ENCODE measurements around the gene GREB1L. TPM values are rescaled to one million over a fixed set of nuclear protein-coding genes. Genes with fewer than 3 reads are reported as not detected.
A peak's percentile ranks its signal among the peaks of the same experiment; 100 is the strongest.

Gene GREB1L
- polyA plus RNA-seq, 1 donor from 2014 or later = 23.3 TPM

DNA sequence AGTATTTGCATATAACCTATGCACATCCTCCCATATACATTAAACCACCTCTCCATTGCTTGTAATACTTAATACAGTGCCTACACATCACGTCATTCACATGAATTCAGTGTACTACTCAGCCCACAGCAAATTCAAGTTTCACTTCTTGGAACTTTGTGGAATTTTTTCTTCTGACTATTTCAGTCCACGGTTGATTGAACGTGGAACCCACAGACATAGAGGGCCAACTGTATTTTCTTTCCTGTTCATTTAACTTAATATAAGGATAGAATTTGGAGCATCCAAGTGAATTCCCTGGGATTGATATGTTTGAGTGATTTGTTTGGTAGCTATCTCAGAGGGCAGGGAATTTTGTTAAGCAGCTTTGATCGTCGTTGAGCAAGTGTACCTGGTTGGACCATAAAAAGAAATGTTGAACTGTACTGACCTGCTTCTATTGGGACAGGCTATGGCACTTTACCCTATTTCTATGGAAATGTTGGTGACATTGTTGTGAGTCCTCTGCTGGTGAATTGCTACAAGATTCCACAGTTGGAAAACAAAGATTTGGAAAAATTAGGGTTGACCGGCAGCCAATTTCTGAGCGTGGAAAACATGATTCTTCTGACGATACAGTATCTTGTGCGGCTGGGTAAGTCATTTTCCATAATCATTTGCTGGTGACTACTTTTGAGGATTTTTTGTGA, 201.9 kb downstream of the GREB1L start:
- no peaks in the 10 kb centered on the region for H3K79me2 ChIP-seq (replicated peaks; ENCODE audit: insufficient read depth, low read length)
- H3K36me3 ChIP-seq (ENCODE audit: insufficient read depth, low read length) = no peaks in the 10 kb centered on the region
- H3F3A ChIP-seq (ENCODE audit: insufficient read depth, low read length, poor library complexity, severe bottlenecking) = no peaks in the 10 kb centered on the region
- no peak overlapping the region for H3K4me2 ChIP-seq (ENCODE audit: low read length)
- TF ChIP-seq TAF1 (IDR thresholded peaks at IDR 0.05; ENCODE audit: low read depth) (no peak), EP300 (conservative IDR thresholded peaks at IDR 0.05; ENCODE audit: poor library complexity, severe bottlenecking) (no peak), EZH2 (IDR thresholded peaks at IDR 0.05; ENCODE audit: borderline replicate concordance, insufficient read depth, low read length, poor library complexity, severe bottlenecking) (no peak), SMC3 (conservative IDR thresholded peaks at IDR 0.05; ENCODE audit: poor library complexity) (no peak), RAD21 (conservative IDR thresholded peaks at IDR 0.05) (no peak), MXI1 (conservative IDR thresholded peaks at IDR 0.05; ENCODE audit: poor library complexity, severe bottlenecking) (no peak), POLR2AphosphoS5 (IDR thresholded peaks at IDR 0.05) (no peak)
- TF ChIP-seq, protein P1, sequence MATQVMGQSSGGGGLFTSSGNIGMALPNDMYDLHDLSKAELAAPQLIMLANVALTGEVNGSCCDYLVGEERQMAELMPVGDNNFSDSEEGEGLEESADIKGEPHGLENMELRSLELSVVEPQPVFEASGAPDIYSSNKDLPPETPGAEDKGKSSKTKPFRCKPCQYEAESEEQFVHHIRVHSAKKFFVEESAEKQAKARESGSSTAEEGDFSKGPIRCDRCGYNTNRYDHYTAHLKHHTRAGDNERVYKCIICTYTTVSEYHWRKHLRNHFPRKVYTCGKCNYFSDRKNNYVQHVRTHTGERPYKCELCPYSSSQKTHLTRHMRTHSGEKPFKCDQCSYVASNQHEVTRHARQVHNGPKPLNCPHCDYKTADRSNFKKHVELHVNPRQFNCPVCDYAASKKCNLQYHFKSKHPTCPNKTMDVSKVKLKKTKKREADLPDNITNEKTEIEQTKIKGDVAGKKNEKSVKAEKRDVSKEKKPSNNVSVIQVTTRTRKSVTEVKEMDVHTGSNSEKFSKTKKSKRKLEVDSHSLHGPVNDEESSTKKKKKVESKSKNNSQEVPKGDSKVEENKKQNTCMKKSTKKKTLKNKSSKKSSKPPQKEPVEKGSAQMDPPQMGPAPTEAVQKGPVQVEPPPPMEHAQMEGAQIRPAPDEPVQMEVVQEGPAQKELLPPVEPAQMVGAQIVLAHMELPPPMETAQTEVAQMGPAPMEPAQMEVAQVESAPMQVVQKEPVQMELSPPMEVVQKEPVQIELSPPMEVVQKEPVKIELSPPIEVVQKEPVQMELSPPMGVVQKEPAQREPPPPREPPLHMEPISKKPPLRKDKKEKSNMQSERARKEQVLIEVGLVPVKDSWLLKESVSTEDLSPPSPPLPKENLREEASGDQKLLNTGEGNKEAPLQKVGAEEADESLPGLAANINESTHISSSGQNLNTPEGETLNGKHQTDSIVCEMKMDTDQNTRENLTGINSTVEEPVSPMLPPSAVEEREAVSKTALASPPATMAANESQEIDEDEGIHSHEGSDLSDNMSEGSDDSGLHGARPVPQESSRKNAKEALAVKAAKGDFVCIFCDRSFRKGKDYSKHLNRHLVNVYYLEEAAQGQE (IDR thresholded peaks at IDR 0.05; ENCODE audit: borderline replicate concordance) = no peak
- TF ChIP-seq, protein P2, sequence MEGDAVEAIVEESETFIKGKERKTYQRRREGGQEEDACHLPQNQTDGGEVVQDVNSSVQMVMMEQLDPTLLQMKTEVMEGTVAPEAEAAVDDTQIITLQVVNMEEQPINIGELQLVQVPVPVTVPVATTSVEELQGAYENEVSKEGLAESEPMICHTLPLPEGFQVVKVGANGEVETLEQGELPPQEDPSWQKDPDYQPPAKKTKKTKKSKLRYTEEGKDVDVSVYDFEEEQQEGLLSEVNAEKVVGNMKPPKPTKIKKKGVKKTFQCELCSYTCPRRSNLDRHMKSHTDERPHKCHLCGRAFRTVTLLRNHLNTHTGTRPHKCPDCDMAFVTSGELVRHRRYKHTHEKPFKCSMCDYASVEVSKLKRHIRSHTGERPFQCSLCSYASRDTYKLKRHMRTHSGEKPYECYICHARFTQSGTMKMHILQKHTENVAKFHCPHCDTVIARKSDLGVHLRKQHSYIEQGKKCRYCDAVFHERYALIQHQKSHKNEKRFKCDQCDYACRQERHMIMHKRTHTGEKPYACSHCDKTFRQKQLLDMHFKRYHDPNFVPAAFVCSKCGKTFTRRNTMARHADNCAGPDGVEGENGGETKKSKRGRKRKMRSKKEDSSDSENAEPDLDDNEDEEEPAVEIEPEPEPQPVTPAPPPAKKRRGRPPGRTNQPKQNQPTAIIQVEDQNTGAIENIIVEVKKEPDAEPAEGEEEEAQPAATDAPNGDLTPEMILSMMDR (IDR thresholded peaks at IDR 0.05; ENCODE audit: poor library complexity, severe bottlenecking) = no peak
- H3K9me3 ChIP-seq (ENCODE audit: low read length) = no peaks in the 10 kb centered on the region
- H3K4me3 ChIP-seq (ENCODE audit: low read length) = no peak overlapping the region
- no peak overlapping the region for H3K27ac ChIP-seq (ENCODE audit: low read length)
- H2AFZ ChIP-seq (ENCODE audit: low read depth, low read length) = no peak overlapping the region
- H3K9me2 ChIP-seq (ENCODE audit: insufficient read depth, low read length) = no peaks in the 10 kb centered on the region
- H3K27me3 ChIP-seq (ENCODE audit: insufficient read depth, low read depth, low read length) = no peaks in the 10 kb centered on the region
- no peaks in the 10 kb centered on the region for H4K20me1 ChIP-seq (ENCODE audit: insufficient read depth)
- H3K9ac ChIP-seq (ENCODE audit: low read length) = no peak overlapping the region

DNA sequence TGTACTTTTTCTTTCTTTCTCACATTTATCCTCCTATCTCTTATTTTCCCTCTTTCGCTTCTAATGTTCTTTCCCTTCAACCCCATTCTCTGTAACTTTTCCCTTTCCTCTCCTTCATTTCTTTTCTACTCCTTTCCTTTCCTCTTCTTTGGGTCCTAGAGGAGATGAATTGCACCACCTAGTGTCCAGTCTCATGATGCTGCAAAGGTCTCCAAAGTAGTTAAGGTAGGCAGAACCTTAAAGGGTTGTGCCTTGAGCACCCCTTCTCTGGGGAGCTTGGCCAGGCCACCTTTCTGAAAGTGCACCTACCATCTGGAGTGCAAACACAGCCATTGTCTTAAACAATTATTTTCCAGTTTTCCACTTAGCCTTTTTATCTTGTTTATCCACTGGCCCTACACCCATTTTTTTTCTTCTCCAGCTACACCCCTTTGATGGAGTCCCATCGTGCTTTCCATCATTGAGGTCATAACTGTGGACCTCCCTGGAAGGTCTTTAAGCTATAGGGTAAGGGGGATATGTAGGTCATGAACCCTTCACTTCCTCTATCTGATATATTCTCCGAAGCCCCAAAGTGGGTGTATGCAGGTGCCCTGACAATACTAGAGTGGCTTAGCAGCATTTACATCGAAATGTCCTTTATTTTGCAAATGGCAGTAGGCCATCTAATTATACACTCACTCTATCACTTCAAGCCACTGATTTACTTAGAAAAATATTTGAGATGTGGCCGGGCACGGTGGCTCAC, 202.6 kb downstream of the GREB1L start:
- no peak overlapping the region for H3K27ac ChIP-seq (ENCODE audit: low read length)
- no peaks in the 10 kb centered on the region for H3F3A ChIP-seq (ENCODE audit: insufficient read depth, low read length, poor library complexity, severe bottlenecking)
- no peak overlapping the region for H3K4me3 ChIP-seq (ENCODE audit: low read length)
- H3K79me2 ChIP-seq (replicated peaks; ENCODE audit: insufficient read depth, low read length) = no peaks in the 10 kb centered on the region
- no peak overlapping the region for H2AFZ ChIP-seq (ENCODE audit: low read depth, low read length)
- H3K36me3 ChIP-seq (ENCODE audit: insufficient read depth, low read length) = no peaks in the 10 kb centered on the region
- H3K9ac ChIP-seq (ENCODE audit: low read length) = no peak overlapping the region
- H4K20me1 ChIP-seq (ENCODE audit: insufficient read depth) = no peaks in the 10 kb centered on the region
- H3K27me3 ChIP-seq (ENCODE audit: insufficient read depth, low read depth, low read length) = no peaks in the 10 kb centered on the region
- no peaks in the 10 kb centered on the region for H3K9me3 ChIP-seq (ENCODE audit: low read length)
- no peaks in the 10 kb centered on the region for H3K9me2 ChIP-seq (ENCODE audit: insufficient read depth, low read length)
- no peak overlapping the region for H3K4me2 ChIP-seq (ENCODE audit: low read length)
- peak; percentile 77 for TF ChIP-seq RAD21 (conservative IDR thresholded peaks at IDR 0.05)
- TF ChIP-seq TAF1 (IDR thresholded peaks at IDR 0.05; ENCODE audit: low read depth) = no peak
- TF ChIP-seq, protein P2 (IDR thresholded peaks at IDR 0.05; ENCODE audit: poor library complexity, severe bottlenecking) = peak; percentile 75
- peak; percentile 86 for TF ChIP-seq SMC3 (conservative IDR thresholded peaks at IDR 0.05; ENCODE audit: poor library complexity)
